Embryonic facial prominence (tissue), 1 donor: Measurements from ENCODE around the gene CAVIN1.
"Not testable (repeated sequence)": the region's sequence is repeated elsewhere in the genome, so short reads cannot be mapped to it uniquely, and the experiment has no call there.

Source experiments
- DNase-seq: peaks from one replicate; pipeline ENCODE4 v3.0.0-alpha.2; 2016; ENCODE audit errors: extremely low spot score

The CAVIN1 gene

DNA sequence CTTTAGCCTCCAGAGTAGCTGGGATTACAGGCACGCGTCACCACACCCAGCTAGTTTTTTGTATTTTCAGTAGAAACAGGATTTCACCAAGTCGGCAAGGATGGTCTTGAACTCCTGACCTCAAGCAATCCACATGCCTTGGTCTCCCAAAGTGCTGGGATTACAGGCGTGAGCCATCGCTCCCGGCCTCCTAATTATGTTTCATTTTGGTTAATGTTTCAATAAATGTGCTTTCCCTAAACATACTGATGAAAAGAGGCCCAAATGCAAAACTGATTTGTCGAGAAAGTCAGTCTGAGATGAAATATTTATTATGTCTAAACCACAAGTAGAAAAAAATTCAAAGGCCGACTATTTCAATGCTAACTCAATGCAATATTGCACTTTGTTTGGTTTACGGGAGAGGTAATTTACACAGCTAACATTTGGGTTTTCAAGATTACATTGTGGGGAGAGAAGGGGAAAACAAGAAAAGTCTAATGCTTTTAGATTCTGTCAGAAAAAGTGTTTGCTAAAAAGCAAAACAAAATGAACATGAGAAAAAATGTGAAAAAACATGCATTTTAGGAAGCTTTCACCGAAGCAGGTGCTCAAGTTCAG is 44.6 kb downstream of the CAVIN1 start:
- no peak for DNase-seq

DNA sequence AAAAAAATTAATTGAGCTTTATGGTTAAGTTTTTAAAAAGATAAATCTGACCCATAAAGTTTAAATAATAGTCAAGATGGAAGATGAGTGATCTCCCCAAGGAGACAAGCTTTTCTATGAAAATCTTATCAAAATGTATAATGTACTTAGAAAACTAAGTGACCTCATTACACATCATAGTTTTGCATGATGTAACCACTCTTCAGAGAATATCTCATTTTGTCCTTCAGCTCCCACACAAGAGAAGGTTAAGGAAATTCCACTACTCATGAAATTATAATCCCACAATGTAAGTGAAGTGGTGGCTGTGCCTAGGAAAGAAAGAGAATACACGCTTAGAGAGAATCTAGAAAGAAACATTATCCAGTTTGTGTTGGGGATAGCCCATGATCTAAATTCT is 49.2 kb downstream of the CAVIN1 start:
- no peak for DNase-seq

GRCh38 chr17:42372142-42372541 is 50.9 kb downstream of the CAVIN1 start:
- DNase-seq = no peak

- not testable (repeated sequence) for DNase-seq
These were observed 54.1 kb downstream of the CAVIN1 start for GRCh38 chr17:42368797-42369561.

DNA sequence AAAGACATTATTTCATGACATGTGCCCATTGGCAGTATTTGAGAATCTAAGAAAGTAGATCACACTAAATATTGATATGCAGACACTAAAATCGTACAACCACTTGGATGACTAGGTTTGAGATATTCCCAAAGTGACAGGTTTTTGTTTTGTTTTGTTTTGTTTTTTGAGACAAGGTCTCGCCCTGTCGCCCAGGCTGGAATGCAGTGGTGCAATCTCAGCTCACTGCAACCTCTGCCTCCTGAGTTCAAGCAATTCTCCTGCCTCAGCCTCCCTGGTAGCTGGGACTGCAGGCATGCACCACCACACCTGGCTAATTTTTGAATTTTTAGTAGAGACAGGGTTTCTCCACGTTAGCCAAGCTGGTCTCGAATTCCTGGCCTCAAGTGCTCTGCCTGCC is 54.7 kb downstream of the CAVIN1 start:
- DNase-seq = not testable (repeated sequence)

DNA sequence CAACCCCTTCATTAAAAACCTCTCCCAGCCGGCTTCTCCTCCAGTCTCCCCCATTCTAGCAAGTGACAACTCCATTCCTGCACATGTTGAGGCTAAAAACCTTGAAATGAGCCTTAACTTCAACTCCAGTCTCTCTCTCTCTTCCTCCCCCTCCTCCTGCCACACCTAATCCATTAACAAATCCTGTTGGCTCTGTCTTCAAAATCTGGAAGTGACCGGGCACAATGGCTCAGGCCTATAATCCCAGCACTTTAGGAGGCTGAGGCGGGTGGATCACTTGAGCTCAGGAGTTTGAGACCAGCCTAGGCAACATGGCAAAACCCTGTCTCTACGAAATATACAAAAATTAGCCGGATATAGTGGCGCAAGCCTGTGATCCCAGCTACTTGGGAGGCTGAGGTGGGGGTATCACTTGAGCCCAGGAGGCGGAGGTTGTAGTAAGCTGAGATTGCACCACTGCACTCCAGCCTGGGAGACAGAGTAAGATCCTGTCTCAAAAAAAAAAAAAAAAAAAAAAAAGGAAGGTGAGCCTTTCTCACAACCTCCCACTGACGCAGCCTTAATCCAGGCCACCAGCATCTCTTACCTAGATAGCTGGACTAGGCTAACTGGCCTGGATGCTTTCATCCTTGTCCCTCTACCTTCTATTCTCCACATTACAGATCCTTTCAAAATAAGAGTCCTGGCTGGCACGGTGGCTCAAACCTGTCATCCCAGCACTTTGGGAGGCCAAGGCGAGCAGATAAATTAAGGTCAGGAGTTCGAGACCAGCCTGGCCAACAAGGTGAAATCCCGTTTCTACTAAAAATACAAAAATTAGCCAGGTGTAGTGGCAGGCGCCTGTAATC is 56.7 kb downstream of the CAVIN1 start:
- not testable (repeated sequence) for DNase-seq

GRCh38 chr17:42365136-42365535 is 57.9 kb downstream of the CAVIN1 start:
- DNase-seq = no peak

- no peak for DNase-seq
These were observed 59.1 kb downstream of the CAVIN1 start for GRCh38 chr17:42363767-42364585.

DNA sequence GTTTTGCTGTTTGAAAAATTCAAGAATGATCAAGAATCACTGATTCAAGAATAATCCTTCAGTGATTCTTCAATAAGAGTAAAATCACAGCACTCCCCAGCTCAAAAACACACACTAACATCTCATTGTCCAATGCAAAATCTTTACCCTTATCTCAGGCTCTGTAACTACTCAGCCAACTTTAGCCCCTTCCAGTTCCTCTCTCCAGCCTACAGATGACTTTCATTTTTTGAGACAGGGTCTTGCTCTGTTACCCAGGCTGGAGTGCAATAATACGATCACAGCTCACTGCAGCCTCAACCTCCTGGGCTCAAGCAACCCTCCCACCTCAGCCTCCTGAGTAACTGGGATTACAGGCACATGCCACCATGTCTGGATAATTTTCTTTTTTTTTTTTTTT is 59.8 kb downstream of the CAVIN1 start:
- no peak for DNase-seq

GRCh38 chr17:42362245-42362961 is 60.7 kb downstream of the CAVIN1 start:
- no peak for DNase-seq

DNA sequence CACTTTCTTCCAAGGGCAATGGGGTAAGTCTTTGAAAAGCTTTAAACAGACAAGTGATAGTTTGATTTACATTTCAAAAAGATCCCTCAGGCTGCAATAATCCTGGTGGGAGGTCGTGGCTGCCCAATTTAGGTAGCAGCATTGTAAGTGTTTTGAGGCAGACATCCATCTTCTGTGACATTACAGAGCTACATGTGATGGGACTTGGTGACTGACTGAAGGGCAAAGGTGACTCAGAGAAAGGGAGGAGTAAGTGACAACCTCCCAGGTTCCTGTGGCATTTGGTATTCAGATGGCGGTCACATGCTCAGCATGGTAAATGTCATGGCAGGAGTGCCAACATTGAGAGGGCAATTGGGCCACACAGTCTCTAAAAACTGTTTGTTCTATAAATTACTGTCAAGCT is 61.3 kb downstream of the CAVIN1 start:
- DNase-seq = no peak

DNA sequence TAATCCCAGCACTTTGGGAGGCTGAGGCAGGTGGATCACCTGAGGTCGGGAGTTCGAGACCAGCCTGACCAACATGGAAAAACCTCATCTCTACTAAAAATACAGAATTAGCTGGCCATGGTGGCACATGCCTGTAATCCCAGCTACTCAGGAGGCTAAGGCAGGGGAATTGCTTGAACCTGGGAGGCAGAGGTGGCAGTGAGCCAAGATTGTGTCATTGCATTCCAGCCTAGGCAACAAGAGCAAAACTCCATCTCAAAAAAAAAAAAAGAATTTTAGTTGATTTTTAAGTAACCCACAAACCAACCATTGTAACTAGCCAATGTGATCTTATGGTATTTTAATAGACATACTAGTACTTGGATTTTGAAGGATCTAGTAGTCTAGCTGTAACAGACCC is 62.7 kb downstream of the CAVIN1 start:
- DNase-seq = not testable (repeated sequence)

- DNase-seq = no peak
These were observed 63.9 kb downstream of the CAVIN1 start for GRCh38 chr17:42359133-42359532.

GRCh38 chr17:42358434-42358833 is 64.6 kb downstream of the CAVIN1 start:
- DNase-seq = no peak

- no peak for DNase-seq
These were observed 67.9 kb downstream of the CAVIN1 start for GRCh38 chr17:42354956-42355843.
